Vagina (tissue), 2 donors: ENCODE measurements around the gene VPS18. TPM values are rescaled to one million over a fixed set of nuclear protein-coding genes. Genes with fewer than 3 reads are reported as not detected.

Experiments used
- DNase-seq, 2 donors: peaks; one replicate each; pipeline ENCODE4 v3.0.0-alpha.2; 2017; ENCODE audit errors: extremely low spot score in 2 of 2
- H3K27ac ChIP-seq: fragments of 200-600 bp; sonication (generic); one replicate; pipeline ENCODE4 v1.5.1; 2019
- H3K27me3 ChIP-seq: fragments of 200-600 bp; sonication (generic); one replicate; pipeline ENCODE4 v1.5.1; 2019
- H3K36me3 ChIP-seq, 2 donors: fragments of 200-600 bp; sonication (generic); one replicate each; pipeline ENCODE4 v1.5.1; 2017 to 2019
- H3K4me1 ChIP-seq: fragments of 200-600 bp; sonication (generic); one replicate; pipeline ENCODE4 v1.5.1; 2019
- H3K4me3 ChIP-seq, 2 donors: fragments of 200-600 bp; sonication (generic); 1 replicate in 1 of 2; 2 replicates in 1 of 2; pipeline ENCODE4 v1.5.1; 2016 to 2019
- H3K9me3 ChIP-seq: fragments of 200-600 bp; sonication (generic); one replicate; pipeline ENCODE4 v1.5.1; 2019
- CTCF ChIP-seq, 3 experiments: fragments of 450-650 bp in 2 of 3; fragments of 200-600 bp in 1 of 3; sonication (generic) in 1 of 3; IDR thresholded peaks; one replicate each; pipeline ENCODE4 v1.5.1; 2017 to 2019; ENCODE audit warnings: antibody characterized with exemption in 3 of 3, mild to moderate bottlenecking in 2 of 3, moderate library complexity in 2 of 3
- POLR2A ChIP-seq, 2 donors: fragments of 450-650 bp; IDR thresholded peaks; one replicate each; pipeline ENCODE4 v1.6.1; 2017; ENCODE audit warnings: antibody characterized with exemption in 2 of 2, mild to moderate bottlenecking in 2 of 2, moderate library complexity in 2 of 2
- POLR2AphosphoS5 ChIP-seq, 2 donors: sonication (generic); formaldehyde crosslinking; IDR thresholded peaks; one replicate each; pipeline ENCODE4 v1.9.0; 2017; ENCODE audit warnings: antibody characterized with exemption in 2 of 2, mild to moderate bottlenecking in 2 of 2, low read depth in 1 of 2; ENCODE audit not compliant: insufficient read depth in 1 of 2
- intact Hi-C: fragments of 100-400 bp; cut with DNase I; formaldehyde crosslinking; loops from one replicate; pipeline ENCODE4 v1.15.1; 2023
- total RNA-seq: library from RNA; depleted of rRNA; stranded (reverse); fragments of >200 nt; gene quantifications from one replicate; pipeline ENCODE4 v1.2.3, GENCODE V29; 2016

VPS18 gene
- total RNA-seq, 1 donor from 2014 or later, result 21.4 TPM

- Histone ChIP-seq H3K9me3 (no peaks in the 10 kb centered on the region), H3K27me3 (peaks cover 18% of the 10 kb centered on the region), H3K4me3 (peak overlapping the region; percentile 33 to 45), H3K36me3 (no peaks in the 10 kb centered on the region), H3K27ac (no peak overlapping the region), H3K4me1 (peaks cover 62% of the 10 kb centered on the region)
- DNase-seq, result no peak
- intact Hi-C loops, result no loop called here
- TF ChIP-seq CTCF (IDR thresholded peaks at IDR 0.05), result no peak
- no peak for TF ChIP-seq POLR2AphosphoS5 (IDR thresholded peaks at IDR 0.05; ENCODE audit: insufficient read depth in 1 of 2, low read depth in 1 of 2)
- no peak for TF ChIP-seq POLR2A (IDR thresholded peaks at IDR 0.05)
Measured at GRCh38 chr15:40929660-40930429, 35.6 kb downstream of the VPS18 start.

GRCh38 chr15:40930430-40931299, 36.4 kb downstream of the VPS18 start:
- H3K36me3 ChIP-seq, result no peaks in the 10 kb centered on the region
- intact Hi-C loops, result no loop called here
- TF ChIP-seq CTCF (IDR thresholded peaks at IDR 0.05) (no peak), POLR2AphosphoS5 (IDR thresholded peaks at IDR 0.05; ENCODE audit: insufficient read depth in 1 of 2, low read depth in 1 of 2) (peak in 1 of 2 donors; percentile 48), POLR2A (IDR thresholded peaks at IDR 0.05) (no peak)
- DNase-seq, result no peak
- H3K9me3 ChIP-seq, result no peaks in the 10 kb centered on the region
- peaks cover 18% of the 10 kb centered on the region for H3K27me3 ChIP-seq
- H3K4me3 ChIP-seq, result peak overlapping the region; percentile 33 to 45
- peaks cover 60% of the 10 kb centered on the region for H3K4me1 ChIP-seq
- H3K27ac ChIP-seq, result no peak overlapping the region

GRCh38 chr15:40931300-40932142, 37.3 kb downstream of the VPS18 start:
- no peak overlapping the region for H3K27ac ChIP-seq
- no peak for DNase-seq
- intact Hi-C loops, result no loop called here
- H3K9me3 ChIP-seq, result no peaks in the 10 kb centered on the region
- H3K36me3 ChIP-seq, result no peaks in the 10 kb centered on the region
- TF ChIP-seq POLR2AphosphoS5 (IDR thresholded peaks at IDR 0.05; ENCODE audit: insufficient read depth in 1 of 2, low read depth in 1 of 2) (no peak), POLR2A (IDR thresholded peaks at IDR 0.05) (no peak), CTCF (IDR thresholded peaks at IDR 0.05) (no peak)
- H3K4me3 ChIP-seq, result peak overlapping the region; percentile 33 to 45
- peaks cover 51% of the 10 kb centered on the region for H3K4me1 ChIP-seq
- H3K27me3 ChIP-seq, result peaks cover 13% of the 10 kb centered on the region

- peaks cover 9% of the 10 kb centered on the region for H3K27me3 ChIP-seq
- peak overlapping the region; percentile 33 to 45 for H3K4me3 ChIP-seq
- intact Hi-C loops, result no loop called here
- no peaks in the 10 kb centered on the region for H3K9me3 ChIP-seq
- DNase-seq, result no peak
- H3K4me1 ChIP-seq, result peaks cover 45% of the 10 kb centered on the region
- TF ChIP-seq CTCF (IDR thresholded peaks at IDR 0.05) (no peak), POLR2AphosphoS5 (IDR thresholded peaks at IDR 0.05; ENCODE audit: insufficient read depth in 1 of 2, low read depth in 1 of 2) (no peak), POLR2A (IDR thresholded peaks at IDR 0.05) (no peak)
- no peak overlapping the region for H3K27ac ChIP-seq
- H3K36me3 ChIP-seq, result no peaks in the 10 kb centered on the region
Measured at GRCh38 chr15:40932156-40932555, 37.9 kb downstream of the VPS18 start.
